ENCODE measurements around the gene P3R3URF.
"Not testable (repeated sequence)": the region's sequence is repeated elsewhere in the genome, so short reads cannot be mapped to it uniquely, and the experiment has no call there.

Gene P3R3URF

DNA sequence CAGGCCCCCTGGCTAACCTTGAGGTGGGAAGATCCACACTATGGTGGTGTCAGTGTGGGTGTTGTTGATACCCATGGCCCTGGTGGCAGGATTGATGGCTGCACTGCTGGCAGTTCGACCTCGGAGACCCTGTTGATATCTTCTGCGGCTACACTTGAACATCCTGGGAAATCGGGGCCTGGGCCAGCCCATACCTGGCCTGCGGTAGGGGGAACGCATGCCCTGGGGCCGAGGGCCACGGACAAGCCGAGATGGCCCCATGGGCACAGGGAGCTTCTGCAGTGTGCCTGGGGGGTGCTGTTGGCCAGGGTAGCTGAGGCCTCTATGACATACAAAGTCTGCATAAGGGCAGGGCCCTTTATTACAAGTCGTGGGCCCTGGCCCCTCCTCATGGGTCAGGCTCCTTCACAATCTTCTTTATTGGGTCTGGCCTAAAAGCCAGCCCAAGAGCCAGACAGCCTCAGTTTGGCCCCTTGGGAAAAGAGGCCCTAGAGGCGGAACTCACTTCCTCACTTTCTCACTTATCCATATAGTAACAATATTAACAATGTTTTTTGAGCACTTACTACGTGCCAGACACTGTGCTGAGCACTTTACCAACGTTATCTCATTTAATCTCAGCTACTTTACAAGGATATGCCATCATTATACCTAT is at the start of gene P3R3URF:
P3R3URF (minus strand) TSS at position 278 of the 655 bp plus-strand sequence; CDS start at position 261, 17 bp downstream.
- no peak for DNase-seq

DNA sequence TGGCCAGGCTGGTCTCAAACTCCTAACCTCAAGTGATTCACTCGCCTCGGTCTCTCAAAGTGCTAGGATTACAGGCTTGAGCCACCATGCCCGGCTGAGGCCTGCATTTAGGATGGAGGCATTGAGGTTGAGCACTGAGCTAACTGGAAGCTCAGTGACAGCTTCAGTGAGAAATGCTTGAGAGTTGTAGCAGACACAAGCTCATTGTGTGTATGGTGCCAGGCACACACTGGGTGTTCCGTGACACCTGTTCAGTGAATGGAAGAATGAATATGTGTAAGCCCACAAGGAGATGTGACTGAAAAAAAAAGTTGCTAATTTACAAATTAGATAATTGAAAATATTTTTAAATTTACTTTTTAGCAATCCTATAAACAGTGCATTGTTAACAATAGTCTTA is 48.7 kb upstream of the P3R3URF start:
- DNase-seq, result no peak

DNA sequence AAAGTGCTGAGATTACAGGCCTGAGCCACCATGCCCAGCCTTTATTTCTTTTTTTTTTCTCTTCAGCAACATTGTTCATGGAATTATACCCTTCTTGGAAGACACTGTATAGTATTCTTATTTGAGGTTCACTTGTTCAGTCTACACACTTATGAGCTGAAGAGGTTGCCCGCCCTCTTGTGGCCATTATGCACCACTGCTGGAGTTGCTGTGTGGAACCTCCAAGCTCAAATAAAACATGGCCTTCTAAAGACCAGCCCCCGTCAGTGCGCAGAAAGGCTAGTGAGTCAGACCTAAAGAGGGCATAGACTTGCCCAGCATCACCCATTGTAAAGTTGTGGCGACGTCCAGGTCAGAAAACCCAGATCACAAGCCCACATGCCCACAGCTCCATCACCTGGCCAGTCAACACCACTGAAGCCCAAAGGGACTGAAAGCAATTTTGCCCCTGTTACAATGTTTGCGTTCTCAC is 47.2 kb upstream of the P3R3URF start:
- peak; percentile 31 for DNase-seq

DNA sequence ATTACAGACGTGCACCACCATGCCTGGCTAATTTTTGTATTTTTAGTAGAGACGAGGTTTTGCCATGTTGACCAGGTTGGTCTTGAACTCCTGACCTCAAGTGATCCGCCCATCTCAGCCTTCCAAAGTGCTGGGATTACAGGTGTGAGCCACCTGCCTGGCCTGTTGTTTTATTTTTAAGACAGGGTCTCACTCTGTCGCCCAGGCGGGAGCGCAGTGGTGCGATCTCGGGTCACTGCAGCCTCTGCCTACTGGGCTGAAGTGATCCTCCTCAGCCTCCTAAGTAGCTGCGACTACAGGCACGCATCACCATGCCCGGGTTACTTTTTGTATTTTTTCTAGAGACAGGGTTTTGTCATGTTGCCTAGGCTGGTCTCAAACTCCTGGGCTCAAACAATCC is 46.8 kb upstream of the P3R3URF start:
- DNase-seq, result not testable (repeated sequence)

DNA sequence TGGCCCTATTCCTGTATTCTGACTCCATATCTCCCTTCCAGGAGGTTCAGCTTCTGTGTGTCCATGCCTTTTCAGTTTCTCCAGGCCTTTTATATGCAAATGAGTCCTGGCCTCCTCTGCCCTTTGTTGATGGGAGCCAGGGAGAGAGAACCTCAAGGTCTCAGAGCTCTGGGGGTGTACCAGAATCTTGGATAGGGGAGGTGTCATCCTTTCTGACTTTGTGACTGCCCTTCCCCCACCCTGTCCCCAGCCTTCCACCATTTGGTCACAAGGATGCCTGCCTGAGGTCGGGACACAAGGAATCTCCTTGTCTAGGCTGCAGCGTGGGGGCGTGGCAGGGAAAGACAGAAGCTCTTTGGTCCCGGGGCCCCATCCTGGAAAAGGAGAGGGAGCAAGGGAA is 45.5 kb upstream of the P3R3URF start:
- no peak for DNase-seq

DNA sequence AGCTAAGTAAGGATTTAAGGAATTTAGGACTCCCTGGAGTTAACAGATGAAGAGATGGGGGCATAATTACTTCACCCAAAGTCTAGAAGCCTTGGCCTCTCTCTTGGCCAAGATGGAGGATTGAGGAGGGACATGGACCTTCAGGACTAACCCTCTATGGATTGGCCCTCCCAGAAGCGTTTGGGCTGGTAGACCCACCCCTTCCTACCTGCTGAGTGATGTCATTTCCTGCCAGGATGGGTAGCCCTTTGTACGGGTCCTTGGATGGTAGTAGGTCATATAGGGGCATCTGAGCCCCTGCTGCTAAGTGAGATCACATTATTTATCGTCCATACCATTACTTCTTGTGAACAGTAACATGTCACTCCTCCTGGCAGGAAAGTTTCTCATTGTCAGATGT is 44.5 kb upstream of the P3R3URF start:
- no peak for DNase-seq

DNA sequence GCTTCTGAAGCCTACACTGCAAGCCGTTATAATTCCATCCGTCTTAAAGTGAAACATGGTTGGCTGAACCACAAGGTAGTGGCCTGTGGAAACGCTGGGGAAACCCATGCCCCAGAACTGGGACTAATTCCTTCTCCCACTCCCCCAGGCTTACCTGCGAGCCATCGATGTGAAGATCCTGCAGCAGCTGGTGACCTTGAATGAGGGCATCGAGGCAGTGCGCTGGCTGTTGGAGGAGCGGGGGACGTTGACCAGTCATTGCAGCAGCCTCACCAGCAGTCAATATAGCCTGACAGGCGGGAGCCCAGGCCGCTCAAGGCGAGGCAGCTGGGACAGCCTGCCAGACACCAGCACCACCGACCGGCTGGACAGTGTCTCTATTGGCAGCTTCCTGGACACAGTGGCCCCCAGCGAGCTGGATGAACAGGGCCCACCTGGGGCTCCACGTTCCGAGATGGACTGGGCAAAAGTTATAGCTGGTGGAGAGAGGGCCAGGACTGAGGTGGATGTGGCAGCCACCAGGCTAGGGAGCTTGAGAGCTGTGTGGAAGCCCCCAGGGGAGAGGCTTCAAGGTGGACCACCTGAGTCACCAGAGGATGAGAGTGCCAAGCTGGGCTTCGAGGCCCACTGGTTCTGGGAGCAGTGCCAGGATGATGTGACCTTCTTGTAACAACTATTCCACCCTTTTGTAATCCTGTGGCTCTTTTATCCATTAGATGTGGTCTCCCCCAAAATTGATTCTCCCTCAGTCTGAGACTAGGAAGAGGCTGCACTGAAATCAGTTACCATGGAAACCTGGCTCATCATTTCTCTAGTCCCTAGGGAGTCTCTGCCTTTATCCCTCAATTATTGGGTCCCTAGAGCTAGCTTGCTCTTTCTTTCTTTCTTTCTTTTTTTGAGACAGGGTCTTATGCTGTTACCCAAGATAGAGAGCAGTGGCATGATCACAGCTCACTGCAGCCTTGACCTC is 43.5 kb upstream of the P3R3URF start:
- no peak for DNase-seq

DNA sequence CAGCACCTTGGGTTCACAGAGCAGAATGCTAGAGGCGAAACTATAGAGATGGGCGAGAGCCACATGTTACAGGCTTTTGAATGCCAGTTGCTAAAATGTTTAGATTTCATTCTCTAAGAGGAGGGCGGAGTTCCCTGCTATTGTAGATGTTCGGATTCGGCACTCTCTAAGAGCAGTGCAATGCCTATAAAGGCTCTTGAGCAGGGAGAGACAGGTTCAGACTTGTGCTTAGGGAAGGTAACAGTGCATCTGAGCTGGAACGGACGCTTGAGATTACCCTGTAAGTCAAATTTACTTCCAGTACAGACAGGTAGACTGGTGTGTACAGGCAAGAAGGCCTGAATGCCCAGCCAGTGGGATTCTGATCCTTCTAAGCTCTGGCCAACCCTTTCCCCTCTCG is 42.2 kb upstream of the P3R3URF start:
- DNase-seq, result no peak

DNA sequence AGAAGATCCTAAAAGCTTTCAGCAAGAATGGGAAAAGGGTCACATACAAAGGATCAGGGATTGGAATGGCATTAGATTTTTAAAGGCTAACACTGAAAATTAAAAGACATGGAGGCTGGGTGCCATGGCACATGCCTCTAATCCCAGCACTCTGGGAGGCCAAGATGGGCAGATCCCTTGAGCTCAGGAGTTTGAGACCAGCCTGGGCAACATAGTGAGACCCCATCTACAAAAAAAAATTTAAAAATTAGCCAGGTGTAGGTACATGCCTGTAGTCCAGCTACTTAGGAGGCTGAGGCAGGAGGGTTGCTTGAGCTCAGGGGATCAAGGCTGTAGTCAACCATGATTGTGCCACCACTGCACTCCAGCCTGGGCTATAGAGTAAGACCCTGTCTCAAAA is 39.2 kb upstream of the P3R3URF start:
- no peak for DNase-seq

DNA sequence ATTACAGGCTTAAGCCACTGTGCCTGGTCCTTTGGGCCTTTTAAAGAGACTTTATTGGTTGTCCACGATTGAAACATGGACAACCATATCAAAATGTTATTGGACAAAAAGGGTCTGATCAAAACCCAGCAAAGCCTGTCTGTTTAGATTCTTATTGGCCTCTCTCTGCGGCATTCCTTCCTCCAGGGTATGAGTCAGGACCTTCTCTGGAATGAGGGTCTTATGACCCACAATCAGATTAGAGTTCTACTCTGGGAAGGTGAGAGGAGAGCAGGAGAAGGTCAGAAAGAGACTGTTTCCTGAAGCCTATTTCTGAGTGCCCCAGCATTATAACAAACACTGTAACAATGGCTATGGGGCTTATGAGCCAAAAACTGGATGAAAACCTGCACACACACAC is 34.8 kb upstream of the P3R3URF start:
- no peak for DNase-seq

DNA sequence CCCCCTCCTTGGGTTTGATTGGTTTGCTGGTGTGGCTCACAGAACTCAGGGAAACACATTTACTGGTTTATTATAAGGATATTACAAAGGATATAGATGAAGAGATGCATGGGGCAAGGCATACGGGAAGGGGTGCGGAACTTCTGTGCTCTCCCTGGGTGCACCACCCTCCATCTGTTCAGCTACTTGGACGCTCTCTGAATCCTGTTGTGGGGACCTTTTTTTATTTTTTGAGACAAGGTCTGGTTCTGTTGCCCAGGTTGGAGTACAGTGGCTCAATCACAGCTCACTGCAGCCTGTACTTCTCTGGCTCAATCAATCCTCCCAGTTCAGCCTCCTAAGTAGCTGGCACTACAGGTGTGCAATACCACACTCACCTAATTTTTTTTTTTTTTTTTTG is 34.3 kb upstream of the P3R3URF start:
- DNase-seq, result no peak

DNA sequence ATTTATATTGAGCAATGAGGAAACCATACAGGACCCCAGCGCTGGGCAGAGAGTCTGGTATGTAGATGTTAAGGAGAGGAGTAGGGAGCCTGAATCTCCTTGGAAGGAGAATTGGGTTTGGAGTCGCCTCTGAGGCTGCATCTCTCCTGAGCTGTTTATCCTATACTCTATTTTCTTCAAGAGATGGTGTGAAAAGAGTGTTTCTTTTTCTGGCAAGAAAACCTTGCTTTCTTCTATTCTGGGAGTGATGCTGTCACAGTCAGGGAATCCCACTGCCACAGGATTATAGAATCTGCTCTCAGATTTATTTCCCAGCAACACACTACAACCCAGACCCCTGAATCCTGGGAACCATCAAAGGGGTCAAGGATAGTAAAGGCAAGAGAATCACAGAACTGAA is 30.1 kb upstream of the P3R3URF start:
- no peak for DNase-seq

DNA sequence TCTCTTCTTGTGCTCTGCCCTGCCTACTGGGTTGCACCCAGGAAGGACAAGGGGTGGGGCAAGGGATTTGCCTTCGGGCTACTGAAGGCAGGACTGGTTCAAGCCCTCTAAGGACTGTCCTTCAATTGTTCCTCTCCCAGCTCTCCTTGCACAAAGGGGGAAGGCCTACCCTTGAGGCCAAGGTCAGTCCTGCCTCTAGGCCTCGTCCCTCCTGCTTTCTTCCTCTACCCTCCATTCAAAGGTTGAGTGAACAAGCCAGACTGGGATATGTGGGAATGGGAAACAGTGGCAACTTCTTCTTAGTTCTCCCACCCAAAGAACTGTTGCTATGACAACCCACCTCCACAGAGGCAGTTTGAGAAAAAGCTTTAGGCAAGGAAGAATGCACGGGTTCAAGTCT is 29.5 kb upstream of the P3R3URF start:
- no peak for DNase-seq

DNA sequence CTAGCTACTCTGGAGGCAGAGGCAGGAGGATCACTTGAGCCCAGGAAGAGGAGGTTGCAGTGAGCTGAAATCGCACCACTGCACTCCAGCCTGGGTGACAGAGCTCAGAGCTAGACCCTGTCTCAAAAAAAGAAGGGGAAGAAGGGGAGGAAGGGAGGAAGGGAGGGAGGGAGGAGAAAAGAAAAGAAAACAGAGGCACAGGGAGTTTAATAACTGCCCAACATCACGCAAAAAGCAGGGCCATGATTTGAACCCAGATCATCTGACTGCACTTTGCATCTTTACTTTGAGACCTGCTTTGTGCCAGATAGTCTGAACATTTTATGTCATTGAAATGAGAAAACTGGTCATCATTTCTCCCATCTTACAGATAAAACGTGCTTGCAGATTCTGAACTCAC is 28.9 kb upstream of the P3R3URF start:
- no peak for DNase-seq

DNA sequence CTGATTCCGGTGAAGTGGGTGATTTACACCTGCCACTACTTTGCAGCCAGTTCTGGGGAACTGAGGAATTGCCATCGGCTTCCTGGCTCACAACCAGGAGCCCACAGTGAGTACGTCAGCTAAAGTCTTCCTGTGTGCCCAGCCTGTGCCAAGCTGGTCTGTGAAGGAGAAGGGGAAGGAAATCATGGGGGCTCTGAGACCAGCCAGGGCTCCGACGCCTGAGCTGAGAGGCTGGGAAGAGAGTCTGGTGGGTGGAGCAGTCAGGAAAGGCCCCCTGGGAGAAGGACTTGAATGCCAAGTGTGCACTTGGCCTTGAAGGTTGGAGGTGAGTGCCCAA is 28.1 kb upstream of the P3R3URF start:
- no peak for DNase-seq

DNA sequence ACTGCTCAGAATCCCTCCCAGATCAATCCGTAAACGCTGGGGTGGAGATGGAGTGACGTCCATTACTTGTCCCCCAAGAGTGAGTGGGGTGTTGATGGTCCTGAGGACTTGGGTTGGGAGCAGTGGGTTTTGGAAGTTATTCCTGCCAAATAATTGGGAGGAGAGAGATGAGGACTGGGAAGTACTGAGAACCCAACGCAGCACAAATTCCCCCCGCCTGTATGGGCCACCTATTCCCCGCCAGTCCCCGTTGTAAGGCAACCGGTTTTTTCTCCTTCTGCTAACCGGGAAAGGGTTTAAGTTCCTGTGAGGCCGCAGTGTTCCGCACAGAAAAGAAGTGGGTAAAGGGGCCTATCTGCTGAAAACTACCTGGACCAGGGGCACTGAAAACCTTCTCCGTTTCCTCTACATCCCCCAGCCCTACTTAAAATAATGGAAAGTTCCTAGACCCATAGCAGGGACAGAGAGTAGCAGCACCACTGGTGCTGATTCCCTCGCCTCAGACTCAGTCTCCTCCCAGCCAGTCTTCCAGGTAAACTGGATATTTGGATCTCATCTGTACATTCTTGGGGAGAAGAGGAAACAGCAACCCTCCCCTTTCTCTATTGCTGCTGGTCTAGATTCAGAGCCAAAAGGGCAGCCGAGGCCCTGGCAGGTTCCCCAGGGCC is 27.6 kb upstream of the P3R3URF start:
- no peak for DNase-seq

DNA sequence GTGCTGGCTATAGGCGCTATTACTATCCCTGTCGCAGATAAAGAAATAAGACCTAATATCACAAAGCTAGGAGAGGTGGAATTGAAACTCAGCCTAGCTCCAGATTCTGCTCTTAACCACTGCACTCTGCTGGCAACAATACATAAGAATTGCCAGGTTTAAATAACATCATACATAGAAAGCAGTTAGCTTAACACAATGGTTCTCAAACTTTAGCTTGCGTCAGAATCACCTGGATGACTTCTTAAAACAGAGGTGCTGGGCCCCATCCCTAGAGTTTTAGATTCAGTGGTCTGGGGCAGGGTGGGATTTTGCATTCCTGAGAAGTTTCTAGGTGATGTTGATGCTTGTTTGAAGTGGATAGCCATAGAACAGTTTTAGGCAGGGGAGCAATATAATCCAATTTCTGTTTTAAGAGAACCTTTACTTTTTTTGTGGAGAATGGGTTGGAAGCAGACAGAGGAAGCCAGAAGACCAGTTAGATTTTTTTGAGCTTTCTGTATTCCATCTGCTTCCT is 23.0 kb upstream of the P3R3URF start:
- no peak for DNase-seq

DNA sequence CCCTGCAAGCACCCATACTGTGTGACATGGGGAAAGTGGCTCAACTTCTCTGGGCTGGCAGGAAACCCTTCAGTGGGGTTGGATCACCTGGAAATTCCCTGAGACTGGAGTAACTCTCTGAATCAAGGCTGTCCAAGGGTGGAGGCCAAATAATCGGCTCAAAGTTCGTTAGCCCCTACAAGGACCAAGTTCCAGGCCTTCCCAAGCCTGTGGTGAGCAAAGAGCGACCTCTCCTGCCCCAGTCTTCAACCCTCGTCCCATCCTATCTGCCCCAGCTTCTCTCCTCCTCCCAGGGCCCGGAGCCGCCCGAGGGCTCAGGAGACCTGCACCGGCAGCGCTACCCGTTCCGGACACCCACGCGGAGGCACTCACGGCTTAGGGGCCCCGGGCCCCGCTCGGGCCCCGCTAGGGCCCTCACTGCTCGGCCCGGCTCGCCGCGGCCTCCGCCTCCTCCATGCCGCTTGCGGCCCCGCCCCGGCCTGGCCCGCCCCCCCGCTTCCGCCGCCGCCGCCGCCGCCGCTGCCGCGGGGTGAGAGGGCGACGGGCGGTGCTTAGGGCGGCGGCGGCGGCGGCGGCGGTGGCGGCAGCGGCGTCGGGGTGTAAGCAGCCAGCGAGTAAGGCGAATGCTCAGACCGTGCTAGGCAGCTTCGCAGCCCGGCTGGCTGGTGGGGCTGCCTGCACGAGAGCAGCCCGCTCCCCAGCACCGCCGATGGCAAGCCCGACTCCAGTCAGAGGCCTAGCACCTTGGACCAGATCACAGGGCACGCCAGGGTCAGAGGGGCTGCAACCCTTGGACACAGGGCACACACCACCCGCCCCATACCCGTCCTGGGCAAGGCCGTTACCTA is 21.9 kb upstream of the P3R3URF start, which contains the start of gene POMGNT1:
POMGNT1 (minus strand) TSS at position 471 of the 848 bp plus-strand sequence. CDS start 613 bp downstream, outside the sequence.
- DNase-seq, result peak; percentile 75

DNA sequence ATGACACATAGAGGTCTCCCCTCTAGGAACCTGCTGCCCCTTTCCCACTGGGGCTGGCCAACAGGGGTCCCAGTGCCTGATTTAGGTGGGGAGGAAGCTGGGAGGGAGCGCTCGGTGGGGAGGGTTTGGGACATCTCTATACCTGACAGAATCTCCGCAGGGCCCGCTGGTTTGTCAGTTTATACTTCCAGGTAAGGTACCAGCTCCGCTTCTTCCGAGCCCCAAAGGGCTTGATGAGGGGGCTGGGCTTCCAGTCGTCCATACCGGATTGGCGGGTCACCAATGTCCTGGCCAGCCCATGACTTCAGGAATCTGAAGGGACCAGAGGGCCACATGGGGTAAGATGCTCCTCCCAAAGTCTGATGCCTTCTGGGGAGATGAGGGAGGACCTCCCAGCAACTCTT is 21.3 kb upstream of the P3R3URF start:
- DNase-seq, result no peak

DNA sequence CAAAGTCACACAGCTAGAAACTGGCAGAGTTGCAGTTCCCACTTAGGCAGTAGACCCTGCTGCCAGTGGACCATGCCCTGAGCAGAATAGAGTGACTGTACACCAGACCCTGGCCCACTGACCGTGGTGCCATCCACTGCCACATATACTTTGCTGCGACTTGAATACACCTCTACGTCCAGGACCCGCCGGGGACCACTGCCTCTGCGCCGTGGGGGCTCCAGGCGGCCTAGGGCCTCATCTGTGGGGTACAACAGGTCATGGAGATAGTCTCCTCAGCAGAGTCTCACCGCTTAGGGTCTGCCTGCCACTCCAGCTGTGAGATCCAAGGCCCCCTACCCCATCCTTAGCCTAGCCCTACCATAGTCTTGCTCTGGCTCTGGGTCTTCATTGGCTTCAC is 20.3 kb upstream of the P3R3URF start:
- no peak for DNase-seq

DNA sequence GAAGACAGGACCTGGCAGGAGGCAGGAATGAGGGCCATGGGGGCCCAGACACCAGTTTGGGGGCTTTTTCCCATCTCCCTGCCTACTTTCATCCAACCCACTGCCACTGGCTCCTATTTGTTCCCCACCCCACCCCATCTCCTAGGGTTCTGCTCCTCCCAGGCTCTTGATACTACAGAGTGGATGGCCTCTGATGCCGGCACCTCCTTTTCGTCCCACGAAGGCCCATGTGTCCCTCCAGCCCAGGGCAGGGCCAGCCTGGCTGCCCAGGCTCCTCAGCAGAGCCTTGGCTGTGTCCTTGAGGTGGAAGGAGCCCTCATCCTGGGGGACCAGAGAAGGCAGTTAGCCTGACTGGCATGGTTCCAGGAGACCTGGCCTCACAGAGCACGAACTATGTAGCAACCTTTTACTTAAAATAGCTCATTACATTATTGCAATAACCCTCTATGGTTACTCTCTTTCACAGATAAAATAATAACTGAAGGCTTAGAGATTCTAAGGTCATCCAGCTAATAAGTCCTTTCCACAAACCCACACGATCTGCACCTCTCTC is 18.4 kb upstream of the P3R3URF start:
- no peak for DNase-seq

DNA sequence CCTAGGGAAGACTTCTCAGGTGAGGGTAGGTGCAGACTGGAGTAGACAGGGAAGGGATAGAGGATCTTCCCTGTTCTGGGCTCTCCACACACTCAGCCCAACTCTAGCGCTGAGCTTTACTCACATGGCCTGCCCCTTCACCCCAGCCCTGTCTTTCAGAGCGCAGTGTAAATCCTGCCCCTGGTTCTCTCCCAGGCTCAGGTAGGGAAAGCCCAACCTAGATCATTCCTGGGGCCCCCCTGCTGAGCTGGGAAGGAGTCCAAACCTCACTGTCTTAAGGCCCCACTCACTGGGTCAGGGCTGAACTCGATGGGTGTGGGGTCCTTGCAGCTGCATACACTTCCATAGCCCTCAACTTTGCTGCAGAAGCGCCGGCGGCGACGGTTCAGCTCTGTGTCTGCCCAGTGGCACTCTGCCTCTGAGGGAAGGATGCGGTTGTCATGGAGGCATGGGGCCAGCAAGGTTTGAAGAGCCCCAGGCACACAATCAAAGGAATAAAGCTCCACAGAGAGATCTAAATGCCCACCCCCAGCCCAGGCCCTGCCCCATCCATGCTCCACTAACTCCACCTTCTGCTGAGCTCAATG is 17.8 kb upstream of the P3R3URF start:
- DNase-seq, result no peak

Data from stimulated activated naive CD4-positive, alpha-beta T cell treated with Interleukin-2 at 50 U/mL for 16 hours (primary cell).